ENCODE results near the gene GLT6D1. TPM values are rescaled to one million over a fixed set of nuclear protein-coding genes. Genes with fewer than 3 reads are reported as not detected.
A peak's percentile ranks its signal among the peaks of the same experiment; 100 is the strongest.

The GLT6D1 gene
- total RNA-seq (not detected), polyA plus RNA-seq (not detected)

- Mint-ChIP-seq H3K36me3 (peaks cover 3% of the 10 kb centered on the region), H3K27me3 (peaks cover 4% of the 10 kb centered on the region), H3K4me3 (no peak within 1 kb of the TSS), H3K27ac (no peak within 1 kb of the TSS), H3K9me3 (peaks cover 0 to 14% (median 9%) of the 10 kb centered on the region in 7 donors), H3K4me1 (no peaks in the 10 kb centered on the region)
- DNase-seq (no peak), ATAC-seq (ENCODE audit: low read depth in 2 of 2) (no peak)
- H3K4me3 ChIP-seq (ENCODE audit: low read depth, low read length), result no peak within 1 kb of the TSS
- H3K27ac ChIP-seq (ENCODE audit: insufficient read depth, low read length, poor library complexity, severe bottlenecking), result no peak within 1 kb of the TSS
- H3K36me3 ChIP-seq (ENCODE audit: control insufficient read depth, insufficient read depth, low read length), result no peaks in the 10 kb centered on the region
- no peaks in the 10 kb centered on the region for H3K27me3 ChIP-seq (ENCODE audit: control insufficient read depth, insufficient read depth, low read length)
- H3K9me3 ChIP-seq (ENCODE audit: control insufficient read depth in 2 of 2, low read length in 2 of 2), result peaks cover 1 to 2% of the 10 kb centered on the region in 2 experiments
- H3K4me1 ChIP-seq (ENCODE audit: control insufficient read depth, insufficient read depth, low read length, poor library complexity, severe bottlenecking), result no peaks in the 10 kb centered on the region
Measured at GRCh38 chr9:135639196-135639595, at the start of gene GLT6D1. Gene GLT6D1, minus strand, starts transcription at chr9:135639540. Its CDS starts 353 bp downstream, at chr9:135639187.

GRCh38 chr9:135689011-135689410 lies 49.7 kb upstream of the GLT6D1 start:
- no peaks in the 10 kb centered on the region for H3K4me1 ChIP-seq (ENCODE audit: control insufficient read depth, insufficient read depth, low read length, poor library complexity, severe bottlenecking)
- no peaks in the 10 kb centered on the region for H3K27me3 Mint-ChIP-seq
- DNase-seq (no peak), ATAC-seq (ENCODE audit: low read depth in 2 of 2) (no peak)
- H3K9me3 Mint-ChIP-seq, result no peaks in the 10 kb centered on the region
- H3K9me3 ChIP-seq (ENCODE audit: control insufficient read depth in 2 of 2, low read length in 2 of 2), result no peaks in the 10 kb centered on the region
- H3K27ac ChIP-seq (ENCODE audit: insufficient read depth, low read length, poor library complexity, severe bottlenecking), result no peak overlapping the region
- H3K4me3 ChIP-seq (ENCODE audit: low read depth, low read length), result no peak overlapping the region
- H3K27me3 ChIP-seq (ENCODE audit: control insufficient read depth, insufficient read depth, low read length), result no peaks in the 10 kb centered on the region
- no peak overlapping the region for H3K27ac Mint-ChIP-seq
- H3K36me3 ChIP-seq (ENCODE audit: control insufficient read depth, insufficient read depth, low read length), result no peaks in the 10 kb centered on the region
- H3K4me1 Mint-ChIP-seq, result no peaks in the 10 kb centered on the region
- no peaks in the 10 kb centered on the region for H3K36me3 Mint-ChIP-seq
- H3K4me3 Mint-ChIP-seq, result no peak overlapping the region

- H3K4me1 Mint-ChIP-seq, result no peaks in the 10 kb centered on the region
- H3K27me3 Mint-ChIP-seq, result no peaks in the 10 kb centered on the region
- Histone ChIP-seq H3K27ac (ENCODE audit: insufficient read depth, low read length, poor library complexity, severe bottlenecking) (no peak overlapping the region), H3K9me3 (ENCODE audit: control insufficient read depth in 2 of 2, low read length in 2 of 2) (no peaks in the 10 kb centered on the region), H3K4me1 (ENCODE audit: control insufficient read depth, insufficient read depth, low read length, poor library complexity, severe bottlenecking) (no peaks in the 10 kb centered on the region), H3K36me3 (ENCODE audit: control insufficient read depth, insufficient read depth, low read length) (no peaks in the 10 kb centered on the region), H3K27me3 (ENCODE audit: control insufficient read depth, insufficient read depth, low read length) (no peaks in the 10 kb centered on the region), H3K4me3 (ENCODE audit: low read depth, low read length) (no peak overlapping the region)
- ATAC-seq (ENCODE audit: low read depth in 2 of 2), result no peak
- no peak overlapping the region for H3K4me3 Mint-ChIP-seq
- no peaks in the 10 kb centered on the region for H3K9me3 Mint-ChIP-seq
- no peak for DNase-seq
- no peak overlapping the region for H3K27ac Mint-ChIP-seq
- H3K36me3 Mint-ChIP-seq, result no peaks in the 10 kb centered on the region
Measured at GRCh38 chr9:135687216-135687615, 47.9 kb upstream of the GLT6D1 start.

GRCh38 chr9:135684691-135685090 lies 45.4 kb upstream of the GLT6D1 start:
- H3K36me3 Mint-ChIP-seq, result no peaks in the 10 kb centered on the region
- DNase-seq, result no peak
- peaks cover 0 to 2% (median 0%) of the 10 kb centered on the region in 7 donors for H3K9me3 Mint-ChIP-seq
- no peak overlapping the region for H3K27ac Mint-ChIP-seq
- H3K27me3 Mint-ChIP-seq, result peaks cover 4% of the 10 kb centered on the region
- no peak overlapping the region for H3K27ac ChIP-seq (ENCODE audit: insufficient read depth, low read length, poor library complexity, severe bottlenecking)
- H3K36me3 ChIP-seq (ENCODE audit: control insufficient read depth, insufficient read depth, low read length), result no peaks in the 10 kb centered on the region
- H3K4me1 ChIP-seq (ENCODE audit: control insufficient read depth, insufficient read depth, low read length, poor library complexity, severe bottlenecking), result no peaks in the 10 kb centered on the region
- H3K4me1 Mint-ChIP-seq, result no peaks in the 10 kb centered on the region
- no peaks in the 10 kb centered on the region for H3K9me3 ChIP-seq (ENCODE audit: control insufficient read depth in 2 of 2, low read length in 2 of 2)
- H3K4me3 ChIP-seq (ENCODE audit: low read depth, low read length), result no peak overlapping the region
- no peak for ATAC-seq (ENCODE audit: low read depth in 2 of 2)
- no peak overlapping the region for H3K4me3 Mint-ChIP-seq
- no peaks in the 10 kb centered on the region for H3K27me3 ChIP-seq (ENCODE audit: control insufficient read depth, insufficient read depth, low read length)

GRCh38 chr9:135683401-135684034 lies 44.2 kb upstream of the GLT6D1 start:
- H3K27me3 ChIP-seq (ENCODE audit: control insufficient read depth, insufficient read depth, low read length), result no peaks in the 10 kb centered on the region
- Mint-ChIP-seq H3K27me3 (peaks cover 4% of the 10 kb centered on the region), H3K9me3 (peaks cover 0 to 2% (median 0%) of the 10 kb centered on the region in 7 donors), H3K27ac (no peak overlapping the region), H3K4me3 (no peak overlapping the region), H3K4me1 (no peaks in the 10 kb centered on the region), H3K36me3 (no peaks in the 10 kb centered on the region)
- no peaks in the 10 kb centered on the region for H3K4me1 ChIP-seq (ENCODE audit: control insufficient read depth, insufficient read depth, low read length, poor library complexity, severe bottlenecking)
- H3K27ac ChIP-seq (ENCODE audit: insufficient read depth, low read length, poor library complexity, severe bottlenecking), result no peak overlapping the region
- no peaks in the 10 kb centered on the region for H3K36me3 ChIP-seq (ENCODE audit: control insufficient read depth, insufficient read depth, low read length)
- ATAC-seq (ENCODE audit: low read depth in 2 of 2) (no peak), DNase-seq (no peak)
- no peaks in the 10 kb centered on the region for H3K9me3 ChIP-seq (ENCODE audit: control insufficient read depth in 2 of 2, low read length in 2 of 2)
- no peak overlapping the region for H3K4me3 ChIP-seq (ENCODE audit: low read depth, low read length)

- Mint-ChIP-seq H3K4me1 (no peaks in the 10 kb centered on the region), H3K36me3 (no peaks in the 10 kb centered on the region), H3K27me3 (peaks cover 4% of the 10 kb centered on the region), H3K4me3 (no peak overlapping the region), H3K9me3 (peaks cover 0 to 2% (median 0%) of the 10 kb centered on the region in 7 donors), H3K27ac (no peak overlapping the region)
- Histone ChIP-seq H3K4me1 (ENCODE audit: control insufficient read depth, insufficient read depth, low read length, poor library complexity, severe bottlenecking) (no peaks in the 10 kb centered on the region), H3K27me3 (ENCODE audit: control insufficient read depth, insufficient read depth, low read length) (no peaks in the 10 kb centered on the region), H3K27ac (ENCODE audit: insufficient read depth, low read length, poor library complexity, severe bottlenecking) (no peak overlapping the region), H3K36me3 (ENCODE audit: control insufficient read depth, insufficient read depth, low read length) (no peaks in the 10 kb centered on the region), H3K4me3 (ENCODE audit: low read depth, low read length) (no peak overlapping the region), H3K9me3 (ENCODE audit: control insufficient read depth in 2 of 2, low read length in 2 of 2) (no peaks in the 10 kb centered on the region)
- ATAC-seq (ENCODE audit: low read depth in 2 of 2), result no peak
- DNase-seq, result no peak
Measured at GRCh38 chr9:135681161-135681560, 41.8 kb upstream of the GLT6D1 start.

GRCh38 chr9:135680056-135680455 lies 40.7 kb upstream of the GLT6D1 start:
- peaks cover 0 to 2% (median 0%) of the 10 kb centered on the region in 7 donors for H3K9me3 Mint-ChIP-seq
- no peak overlapping the region for H3K4me3 ChIP-seq (ENCODE audit: low read depth, low read length)
- H3K27ac ChIP-seq (ENCODE audit: insufficient read depth, low read length, poor library complexity, severe bottlenecking), result no peak overlapping the region
- no peak for DNase-seq
- no peaks in the 10 kb centered on the region for H3K36me3 ChIP-seq (ENCODE audit: control insufficient read depth, insufficient read depth, low read length)
- no peaks in the 10 kb centered on the region for H3K9me3 ChIP-seq (ENCODE audit: control insufficient read depth in 2 of 2, low read length in 2 of 2)
- H3K36me3 Mint-ChIP-seq, result no peaks in the 10 kb centered on the region
- peak overlapping the region in 1 of 3 donors; percentile 95 for H3K27ac Mint-ChIP-seq
- ATAC-seq (ENCODE audit: low read depth in 2 of 2), result no peak
- H3K27me3 ChIP-seq (ENCODE audit: control insufficient read depth, insufficient read depth, low read length), result no peaks in the 10 kb centered on the region
- H3K4me1 ChIP-seq (ENCODE audit: control insufficient read depth, insufficient read depth, low read length, poor library complexity, severe bottlenecking), result no peaks in the 10 kb centered on the region
- H3K4me3 Mint-ChIP-seq, result no peak overlapping the region
- no peaks in the 10 kb centered on the region for H3K4me1 Mint-ChIP-seq
- peaks cover 4% of the 10 kb centered on the region for H3K27me3 Mint-ChIP-seq

Data from CD4-positive, CD25-positive, alpha-beta regulatory T cell (primary cell).